ENCODE measurements around the gene LIX1L.
"Not testable (repeated sequence)": the region's sequence is repeated elsewhere in the genome, so short reads cannot be mapped to it uniquely, and the experiment has no call there.

The LIX1L gene

DNA sequence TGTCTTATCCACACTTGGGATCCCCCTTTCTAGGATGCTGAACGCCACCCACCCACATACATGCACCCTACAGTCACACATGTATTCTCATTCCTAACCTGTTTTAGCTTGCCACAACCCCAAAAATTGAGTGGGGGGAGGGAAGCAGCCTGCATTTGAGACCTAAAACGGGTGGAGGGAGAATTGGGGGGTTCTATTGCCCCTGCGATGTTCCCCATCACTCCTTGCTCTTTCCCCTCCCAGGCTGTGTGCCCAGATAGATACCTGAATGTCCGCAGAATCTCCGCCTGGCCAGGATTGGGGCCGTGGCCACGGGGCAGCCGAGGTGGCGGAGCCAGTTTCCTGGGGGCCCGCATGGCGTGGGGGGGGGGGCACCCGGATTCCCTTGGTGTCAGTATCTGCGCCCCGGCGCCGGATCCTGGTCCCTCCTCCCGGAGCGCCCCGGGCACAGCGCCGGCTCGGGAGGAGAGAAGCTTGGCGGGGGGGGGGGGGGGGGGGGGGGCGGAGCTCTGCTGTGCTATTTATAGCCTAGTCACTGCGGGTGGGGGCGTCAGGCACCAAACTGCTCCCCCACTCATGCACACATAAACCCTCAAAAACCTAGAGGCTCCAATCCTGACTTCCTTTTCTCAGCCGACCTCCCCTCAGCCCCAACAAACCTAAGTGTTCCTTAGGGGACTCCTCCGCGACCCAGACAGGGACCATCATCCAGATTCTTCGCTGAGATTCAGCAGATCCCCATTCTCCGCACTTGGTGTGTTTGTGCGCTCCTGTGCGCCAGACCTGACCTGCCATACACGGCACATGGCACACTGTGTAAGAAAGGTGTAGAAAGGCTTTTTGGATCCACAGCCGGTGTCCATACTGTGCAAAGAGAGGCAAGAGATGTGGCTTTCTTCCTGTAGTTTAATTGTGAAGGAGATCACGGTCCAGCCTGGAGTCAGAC, 4.6 kb upstream of the LIX1L start:
- no peak for DNase-seq

DNA sequence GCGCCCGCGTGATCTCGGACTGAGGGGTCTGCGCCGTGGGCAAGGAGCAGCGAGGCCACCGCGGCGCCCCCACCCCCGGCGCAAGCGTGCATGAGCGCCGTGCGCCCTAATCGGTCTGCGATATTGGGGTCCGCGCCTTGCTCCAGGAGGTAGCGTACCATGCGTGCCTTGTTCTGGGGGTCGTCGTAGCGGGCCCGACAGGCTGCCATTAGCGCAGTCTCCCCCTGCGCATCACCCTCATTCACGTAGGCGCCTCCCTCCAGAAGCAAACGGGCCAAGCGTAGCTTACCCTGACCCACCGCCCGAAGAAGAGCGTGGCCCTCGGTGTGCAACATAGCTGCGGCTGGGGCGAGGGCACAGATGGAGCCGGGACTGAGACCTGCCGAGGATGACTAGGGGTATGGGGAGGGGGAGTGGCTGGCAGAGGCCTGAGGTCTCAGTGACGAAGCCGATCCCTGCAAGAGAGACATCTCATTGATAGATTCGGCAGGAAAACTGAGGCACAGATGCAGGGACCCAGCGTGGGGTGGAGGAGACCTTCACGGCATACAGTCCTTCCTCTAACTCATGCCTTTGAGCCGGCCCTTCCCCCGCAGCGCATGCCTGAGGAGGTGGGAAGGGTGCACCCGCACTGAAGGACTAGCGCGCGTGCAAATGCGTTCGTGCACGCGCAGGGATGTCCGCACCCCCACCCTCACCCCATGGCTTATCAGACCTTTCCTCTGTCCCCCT, 3.8 kb upstream of the LIX1L start:
- no peak for DNase-seq

DNA sequence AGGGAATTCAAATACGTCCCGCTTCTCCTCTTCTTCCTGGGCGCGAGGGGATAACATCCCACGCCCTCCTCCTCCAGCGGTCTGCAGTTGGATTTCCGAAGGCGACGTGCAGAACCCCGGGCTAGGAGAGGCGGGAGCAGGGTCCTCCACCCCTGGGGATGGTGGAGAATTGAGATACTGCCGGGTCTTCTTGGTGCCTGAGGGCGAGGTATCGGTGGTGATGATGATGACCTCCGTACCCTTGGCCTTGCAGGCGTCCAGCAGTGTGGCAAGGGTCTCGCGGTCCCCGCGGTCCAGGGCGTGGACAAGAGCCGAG, 3.2 kb upstream of the LIX1L start:
- no peak for DNase-seq

DNA sequence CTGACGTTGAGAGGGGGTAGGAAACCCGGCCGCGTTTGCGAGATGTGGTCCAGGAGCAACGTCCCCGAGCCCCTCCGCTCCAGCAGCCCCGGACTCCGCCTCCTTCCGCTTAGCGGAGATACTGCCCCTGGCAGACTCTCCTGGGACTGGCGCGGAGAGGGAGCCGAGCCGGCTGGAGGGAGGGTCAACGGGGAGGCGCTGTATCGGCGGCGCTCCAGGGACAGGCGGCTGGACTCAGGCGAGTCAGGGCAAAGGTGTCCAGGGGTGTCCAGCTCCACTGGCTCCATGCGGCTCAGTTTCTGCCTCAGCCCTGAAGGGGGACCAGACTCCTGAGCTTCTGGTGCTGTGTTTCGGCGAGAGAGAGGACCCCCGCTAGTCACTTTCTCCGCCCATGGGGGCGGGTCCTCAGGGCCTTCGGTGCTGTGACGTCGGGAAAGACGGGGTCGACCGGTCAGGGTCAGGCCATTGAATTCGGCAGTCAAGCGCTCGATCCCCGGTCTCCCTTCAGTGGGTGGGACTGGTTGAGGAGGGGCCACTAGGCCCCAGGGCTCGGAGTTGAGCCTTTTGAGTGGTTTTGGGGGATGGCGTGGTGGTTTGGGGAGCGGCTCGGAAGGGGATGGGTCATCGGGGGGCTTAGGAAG, 2.8 kb upstream of the LIX1L start:
- peak; percentile 55 for DNase-seq

DNA sequence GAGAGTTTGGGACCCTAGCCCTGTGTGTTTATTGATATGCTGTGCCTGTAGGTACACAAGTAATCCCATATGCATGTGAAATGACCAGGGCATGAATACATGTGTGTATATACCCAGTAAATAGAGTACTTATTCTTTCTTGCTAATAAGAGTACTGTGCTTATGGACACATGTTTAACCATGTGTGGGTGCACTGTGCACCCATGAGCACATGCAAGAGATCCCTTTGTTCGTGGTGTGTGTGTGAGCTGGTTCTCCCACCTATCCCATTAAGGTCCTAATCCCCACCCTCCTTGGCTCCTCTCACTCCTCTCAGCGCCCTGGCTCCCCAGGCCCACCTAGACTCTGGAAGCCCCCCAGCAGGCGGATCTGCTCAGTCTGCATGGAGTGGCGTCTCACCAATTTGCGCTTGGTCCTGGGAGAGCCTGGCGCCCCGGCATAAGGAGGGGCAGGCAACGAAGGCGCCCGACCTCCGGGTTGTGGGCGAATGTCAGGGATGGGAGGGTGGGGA, 2.2 kb upstream of the LIX1L start:
- no peak for DNase-seq

DNA sequence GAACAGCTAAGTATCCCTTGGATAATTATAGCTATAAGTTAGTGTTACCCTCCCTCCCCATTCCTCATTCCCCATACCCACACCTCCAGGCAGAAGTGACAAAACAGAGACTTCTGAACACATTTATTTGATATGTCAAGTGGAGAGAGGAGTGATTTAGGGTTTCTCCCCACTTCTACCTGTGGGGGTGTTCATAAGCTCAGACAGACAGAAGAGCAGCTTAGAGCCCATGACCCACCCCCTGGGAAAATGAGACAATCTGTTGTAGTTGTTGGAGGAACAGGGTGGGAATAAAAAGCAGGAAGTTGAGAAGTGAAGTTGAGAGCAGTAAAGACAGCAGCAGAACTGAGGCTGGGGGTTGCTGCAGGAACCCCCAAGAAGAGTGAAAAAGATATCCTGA, 1.5 kb upstream of the LIX1L start:
- no peak for DNase-seq

DNA sequence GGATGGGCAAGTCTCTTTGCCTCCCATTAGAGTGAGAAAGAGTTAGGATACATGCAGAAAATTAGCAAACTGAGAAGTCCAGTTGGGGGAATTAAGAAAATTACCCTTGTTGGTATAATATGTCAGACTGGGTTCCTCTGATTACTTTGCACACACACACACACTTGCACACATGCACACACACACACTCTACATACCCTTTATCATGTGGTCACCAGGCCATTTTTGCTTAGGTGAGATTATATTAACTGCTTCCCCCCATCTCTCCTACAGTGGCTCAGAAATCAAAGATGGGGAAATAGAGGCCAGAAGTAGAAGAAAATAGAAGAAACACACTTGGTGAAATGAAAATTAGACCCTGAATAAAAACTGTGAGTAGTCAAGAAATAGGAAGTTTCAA, 917 bp upstream of the LIX1L start:
- DNase-seq, result no peak

DNA sequence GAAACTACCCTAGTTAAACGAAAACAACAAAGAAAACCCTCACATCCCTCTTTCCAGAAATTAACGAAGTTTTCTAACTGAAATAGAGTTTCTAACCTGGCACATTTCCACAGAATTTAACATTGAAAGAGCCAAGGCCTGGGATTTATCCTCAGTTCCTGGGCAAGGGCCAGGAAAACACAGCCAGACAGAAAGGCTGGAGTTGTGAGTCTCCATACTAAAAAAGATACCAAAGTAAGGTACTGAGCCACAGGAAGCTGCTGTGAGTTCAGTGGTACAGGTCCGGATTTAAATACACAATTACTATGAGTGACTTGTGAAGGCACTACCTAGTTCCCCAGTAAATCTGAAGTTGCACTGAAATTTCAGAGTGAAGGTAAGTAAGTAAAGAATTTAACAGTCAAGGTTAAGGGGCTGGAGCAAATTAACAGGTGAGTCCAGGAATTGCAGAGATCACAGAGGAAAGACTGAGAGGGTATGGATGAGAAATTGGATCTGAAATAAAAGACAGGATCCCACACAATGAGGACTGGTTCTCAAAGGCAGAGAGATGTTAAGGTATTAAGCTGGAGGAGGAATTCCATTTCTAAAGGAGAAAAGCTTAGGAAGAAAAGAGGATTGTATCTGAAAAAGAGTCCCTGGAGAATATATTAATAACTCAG, 905 bp downstream of the LIX1L start:
- no peak for DNase-seq

DNA sequence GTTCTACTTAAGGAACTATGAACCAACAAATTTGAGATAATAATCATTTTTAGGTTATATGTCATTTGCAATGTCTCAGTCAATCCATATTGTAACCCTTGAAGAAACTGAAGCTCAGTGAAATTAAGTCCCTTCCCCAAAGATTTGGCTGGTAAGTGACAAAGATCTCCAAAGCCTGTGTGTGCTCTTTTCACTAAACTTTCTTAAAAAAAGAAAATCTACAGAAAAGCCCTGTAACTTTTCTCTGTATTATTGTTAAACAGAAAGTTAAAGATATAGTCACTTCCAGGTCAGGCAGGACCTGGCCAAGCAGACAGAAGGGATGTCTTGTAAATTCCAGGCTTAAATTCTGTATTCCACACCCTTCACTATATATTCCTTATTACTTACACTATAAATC, 1.5 kb downstream of the LIX1L start:
- no peak for DNase-seq

DNA sequence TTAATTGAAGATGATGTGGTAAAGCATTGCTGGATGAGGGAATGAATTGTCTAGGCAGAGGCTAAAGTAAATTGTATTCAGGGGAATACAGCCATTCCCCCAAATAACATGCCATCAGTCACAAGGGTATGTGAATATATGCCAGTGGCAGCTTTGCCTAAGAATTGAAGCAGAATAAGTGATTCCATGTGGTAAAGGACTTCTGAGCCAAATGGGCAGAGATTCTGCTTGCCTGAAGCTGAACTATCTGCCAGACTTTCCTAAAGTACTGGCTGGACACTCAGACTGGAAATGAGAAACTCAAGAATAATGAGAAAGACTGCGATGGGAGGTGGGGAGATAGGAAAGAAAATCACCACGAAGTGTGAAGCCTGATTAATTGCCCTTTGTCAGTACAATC, 2.4 kb downstream of the LIX1L start:
- no peak for DNase-seq

DNA sequence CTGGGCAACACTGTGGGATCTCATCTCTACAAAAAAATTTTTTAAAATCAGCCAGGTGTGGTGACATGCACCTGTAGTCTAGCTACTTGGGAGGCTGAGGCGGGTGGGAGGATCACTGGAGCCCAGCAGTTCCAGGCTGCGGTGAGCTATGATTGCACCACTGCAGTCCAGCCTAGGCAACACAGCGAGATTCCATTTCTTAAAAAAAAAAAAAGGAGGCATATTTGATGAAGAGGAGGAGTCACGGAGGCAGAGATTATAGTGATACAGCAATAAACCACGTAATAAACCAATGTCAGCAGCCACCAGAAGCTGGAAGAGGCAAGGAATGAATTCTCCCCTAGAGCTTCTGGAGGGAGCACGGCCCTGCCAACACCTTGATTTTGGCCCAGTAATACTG, 4.0 kb downstream of the LIX1L start:
- DNase-seq, result no peak

DNA sequence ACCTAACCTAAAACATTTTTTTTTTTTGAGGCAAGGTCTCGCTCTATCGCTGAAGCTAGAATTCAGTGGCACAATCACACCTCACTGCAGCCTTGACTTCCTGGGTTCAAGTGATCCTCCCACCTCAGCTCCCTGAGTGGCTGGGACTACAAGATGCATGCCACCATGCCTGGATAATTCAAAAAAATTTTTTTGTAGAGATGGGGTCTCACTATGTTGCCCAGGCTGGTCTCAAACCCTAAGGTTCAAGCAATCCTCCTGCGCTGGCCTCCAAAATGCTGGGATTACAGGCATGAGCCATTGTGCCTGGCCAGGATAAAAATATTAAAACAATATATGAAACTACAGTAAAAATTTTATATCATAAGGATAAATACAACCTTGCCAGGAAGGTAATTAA, 4.9 kb downstream of the LIX1L start:
- no peak for DNase-seq

DNA sequence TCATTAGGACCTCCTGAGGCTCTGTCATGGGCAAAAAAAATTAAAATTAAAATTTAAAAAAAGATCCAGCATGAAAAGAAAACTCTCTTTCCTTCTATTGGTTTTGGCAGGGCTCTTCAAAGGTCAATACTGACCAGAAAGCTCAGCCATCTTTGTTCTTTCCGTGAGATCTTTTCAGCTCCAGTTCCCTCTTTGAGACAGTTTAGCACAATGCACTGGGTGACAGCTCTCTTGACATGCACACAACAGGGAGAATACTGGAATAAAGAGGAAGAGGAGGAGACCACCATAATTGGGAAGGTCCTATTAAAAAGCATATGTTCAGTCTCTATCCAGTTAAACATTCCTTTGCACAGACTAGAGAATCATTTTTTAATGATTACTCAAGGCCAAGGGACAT, 6.3 kb downstream of the LIX1L start:
- DNase-seq, result no peak

DNA sequence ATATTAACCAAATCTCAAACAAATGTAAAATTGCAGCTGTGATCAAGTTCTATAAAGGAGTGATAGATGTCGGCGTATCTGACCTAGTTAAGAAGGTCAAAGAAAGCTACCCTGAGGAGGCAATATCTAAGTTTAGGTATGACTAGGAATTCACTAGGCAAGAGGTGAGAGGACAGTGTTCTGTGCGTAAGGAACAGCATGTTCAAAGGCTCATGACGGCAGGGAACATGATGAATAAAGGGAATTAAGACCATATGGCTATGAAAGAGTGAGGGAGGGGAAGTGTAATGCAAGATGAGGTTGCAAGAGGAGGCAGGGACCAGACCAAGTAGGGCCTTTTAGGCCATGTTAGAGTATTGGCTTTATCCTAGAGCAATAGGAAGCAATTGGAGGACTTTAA, 8.6 kb downstream of the LIX1L start:
- no peak for DNase-seq

DNA sequence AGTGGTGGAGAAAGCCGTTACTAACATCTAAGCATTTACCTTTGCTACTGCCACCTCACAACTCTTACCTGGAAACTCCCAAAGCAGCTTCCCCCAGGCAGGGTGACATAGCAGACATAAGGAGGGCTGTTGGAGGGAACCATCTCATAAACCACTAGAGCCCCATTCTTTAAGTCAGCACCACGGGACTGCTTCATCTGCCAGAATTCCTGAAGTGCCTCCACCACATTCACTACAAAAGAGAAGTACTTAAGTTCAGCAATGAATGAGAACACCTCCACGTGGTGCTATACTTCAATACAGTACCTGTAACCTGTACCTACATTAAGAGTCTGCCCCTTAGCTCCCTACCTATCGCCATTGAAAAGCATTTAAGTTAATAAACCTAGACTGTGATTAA, 10.3 kb downstream of the LIX1L start:
- no peak for DNase-seq

DNA sequence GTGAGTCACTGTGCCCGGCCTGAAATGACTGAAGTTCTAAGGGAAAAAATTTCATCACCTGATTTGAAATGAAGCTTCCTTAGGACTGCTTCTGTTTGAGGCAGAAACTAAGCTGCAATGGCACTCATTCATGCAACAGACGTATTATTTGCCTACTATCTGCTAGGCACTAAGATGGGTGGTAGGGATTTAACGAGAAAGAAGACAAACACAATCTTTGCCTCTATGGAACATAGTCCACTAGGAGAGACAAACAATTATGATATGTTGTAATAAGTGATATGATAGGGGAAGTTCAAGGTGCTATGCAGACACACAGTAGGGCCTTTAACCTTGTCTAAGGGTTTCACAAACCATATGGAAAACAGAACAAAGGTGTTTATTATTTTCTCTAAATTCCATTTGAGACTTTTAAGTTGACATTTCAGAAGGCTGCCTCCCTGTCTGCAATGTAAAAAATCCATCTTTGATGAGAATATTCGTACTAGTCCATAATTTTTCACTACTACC, 11.3 kb downstream of the LIX1L start:
- no peak for DNase-seq

DNA sequence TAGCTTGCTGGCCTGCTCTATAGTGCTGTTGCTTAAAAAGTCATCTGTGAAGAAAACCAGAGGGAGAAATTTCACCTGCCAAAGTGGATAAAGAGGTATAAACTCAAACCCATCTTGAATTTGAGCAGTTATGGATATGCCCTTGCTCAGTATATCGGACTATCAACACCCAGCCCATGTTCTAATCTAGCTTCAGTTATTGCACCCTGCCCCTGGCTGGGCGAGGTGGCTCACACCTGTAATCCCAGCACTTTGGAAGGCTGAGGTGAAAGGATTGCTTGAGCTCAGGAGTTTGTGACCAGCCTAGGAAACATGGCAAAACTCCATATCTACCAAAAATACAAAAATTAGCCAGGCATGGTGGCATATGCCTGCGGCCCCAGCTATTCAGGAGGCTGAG, 13.3 kb downstream of the LIX1L start:
- DNase-seq, result no peak

DNA sequence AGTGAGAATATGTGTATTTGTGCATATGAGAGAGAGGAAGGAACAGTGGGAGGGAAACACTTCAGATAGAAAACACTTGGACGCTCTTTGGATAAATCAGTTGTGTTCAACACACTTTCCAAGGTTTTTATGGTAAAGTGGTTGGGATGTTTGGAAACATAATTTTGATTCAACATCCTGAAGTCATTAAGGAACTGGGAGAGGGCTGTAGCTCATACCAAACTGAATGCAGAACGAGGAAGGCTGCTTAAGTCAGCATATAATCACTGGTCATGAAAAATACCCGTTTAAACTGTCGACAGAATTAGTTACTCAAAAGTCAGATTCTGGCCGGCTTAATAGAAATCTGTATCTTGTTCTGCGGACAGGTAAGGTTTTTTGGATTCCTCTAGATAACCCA, 14.9 kb downstream of the LIX1L start:
- DNase-seq, result no peak

DNA sequence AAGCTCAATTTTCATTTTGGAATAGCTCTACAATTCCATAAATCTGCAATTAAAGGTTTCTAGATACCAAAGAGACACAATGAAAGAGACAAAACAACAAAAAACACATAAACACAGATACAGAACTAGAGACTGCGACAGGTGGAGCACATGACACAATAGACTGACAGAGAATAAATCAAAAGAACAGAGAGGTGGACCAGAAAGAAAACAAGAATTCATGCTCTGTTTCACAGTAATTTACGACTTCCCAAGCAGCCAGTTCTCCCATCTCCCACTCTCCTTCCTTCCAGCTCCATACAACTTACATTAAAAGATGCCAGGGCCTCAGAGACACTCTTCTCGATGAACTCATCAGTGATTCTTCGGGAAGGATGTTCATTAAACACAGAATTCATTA, 15.4 kb downstream of the LIX1L start:
- DNase-seq, result no peak

DNA sequence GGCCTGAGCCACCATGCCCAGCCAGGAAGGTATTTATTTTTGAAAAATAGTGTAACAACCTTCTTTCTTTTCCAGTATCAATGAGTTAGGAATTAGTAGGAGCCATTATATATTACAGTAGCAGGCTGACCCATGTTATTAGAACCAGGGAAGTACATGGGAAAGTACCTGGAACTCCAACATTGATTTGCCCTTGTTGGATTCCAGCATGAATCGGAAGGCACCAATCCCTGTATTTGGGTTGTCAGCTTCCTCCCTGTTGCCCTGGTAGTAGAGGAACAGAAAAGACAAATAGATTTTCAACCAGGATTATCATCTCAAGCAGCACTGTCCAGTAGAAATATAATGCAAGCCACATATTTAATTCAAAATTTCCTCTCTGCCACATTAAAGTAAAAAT, 20.4 kb downstream of the LIX1L start:
- no peak for DNase-seq

DNA sequence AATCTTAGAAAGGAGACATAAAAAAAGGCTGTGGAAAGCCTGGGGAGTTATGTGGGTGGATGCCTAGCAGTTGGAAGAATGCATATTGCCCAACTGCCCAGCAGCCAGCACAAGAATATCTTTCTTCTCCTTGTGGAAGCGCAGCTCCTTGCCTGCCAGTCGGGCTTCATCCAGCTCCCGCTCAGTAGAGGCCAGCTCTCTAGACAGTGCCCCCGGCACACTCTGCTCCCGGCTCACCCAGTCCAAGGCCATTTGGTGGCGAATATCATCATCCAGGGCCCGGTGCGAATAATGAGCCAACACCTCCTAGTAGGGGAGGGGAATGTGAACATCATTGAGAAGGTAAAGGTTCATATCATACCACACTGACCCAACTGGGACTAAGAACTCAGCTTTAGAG, 21.6 kb downstream of the LIX1L start:
- no peak for DNase-seq

DNA sequence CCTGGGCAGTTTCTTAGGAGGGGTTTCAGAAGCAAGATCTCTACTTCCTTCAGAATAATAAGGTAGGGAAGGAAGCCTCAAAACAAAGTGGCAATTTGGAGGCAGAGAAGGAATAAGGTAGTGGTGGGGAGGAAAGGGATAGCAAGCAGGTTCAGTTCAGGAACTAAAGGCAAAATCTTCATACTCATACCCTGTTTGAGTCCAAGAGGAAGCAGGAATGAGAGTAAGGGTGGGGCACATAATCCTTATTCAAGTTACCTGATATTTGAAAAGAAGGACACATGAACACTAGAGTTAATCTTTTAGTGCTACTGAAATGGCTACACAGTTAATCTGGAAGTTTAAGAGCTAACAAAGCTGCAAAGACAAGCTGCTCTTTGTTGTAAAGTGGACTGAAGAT, 22.1 kb downstream of the LIX1L start:
- DNase-seq, result no peak

DNA sequence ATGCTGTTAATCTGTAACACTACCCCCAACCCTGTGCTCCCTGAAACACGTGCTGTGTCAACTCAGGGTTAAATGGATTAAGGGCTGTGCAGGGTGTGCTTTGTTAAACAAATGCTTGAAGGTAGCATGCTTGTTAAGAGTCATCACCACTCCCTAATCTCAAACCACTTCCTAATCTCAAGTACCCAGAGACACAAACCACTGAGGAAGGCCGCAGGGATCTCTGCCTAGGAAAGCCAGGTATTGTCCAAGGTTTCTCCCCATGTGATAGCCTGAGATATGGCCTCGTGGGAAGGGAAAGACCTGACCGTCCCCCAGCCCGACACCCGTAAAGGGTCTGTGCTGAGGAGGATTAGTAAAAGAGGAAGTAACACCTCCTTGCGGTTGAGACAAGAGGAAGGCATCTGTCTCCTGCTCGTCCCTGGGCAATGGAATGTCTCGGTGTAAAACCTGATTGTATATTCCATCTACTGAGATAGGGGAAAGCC, 25.3 kb downstream of the LIX1L start:
- DNase-seq, result not testable (repeated sequence)

Measured in DMS79 (cell line).